ENCODE data around the gene BICC1. TPM values are rescaled to one million over a fixed set of nuclear protein-coding genes. Genes with fewer than 3 reads are reported as not detected.

Gene BICC1
- total and polyA plus RNA-seq, 2 of the 13 experiments (the other 11 are each of a cell fraction or from before 2014, with no cell fraction given): 0.18 to 1.5 TPM

GRCh38 chr10:58796824-58797223 lies 284.2 kb downstream of the BICC1 start:
- Histone ChIP-seq H3K4me2 (ENCODE audit: low read depth, low read length) (no peak overlapping the region), H3K4me3 (replicated peaks in 1 of 3; ENCODE audit: insufficient read depth in 1 of 3, low read depth in 2 of 3, low read length in 3 of 3) (no peak overlapping the region), H3K9me3 (ENCODE audit: low read length) (no peaks in the 10 kb centered on the region), H3K27ac (ENCODE audit: extremely low read length, insufficient read depth, low read length) (no peak overlapping the region), H3K4me1 (ENCODE audit: insufficient read depth, low read length) (peaks cover 2% of the 10 kb centered on the region; the same call in 1 of the 2 replicates), H3K27me3 (ENCODE audit: control insufficient read depth in 1 of 2, insufficient read depth in 2 of 2, low read length in 2 of 2) (no peaks in the 10 kb centered on the region), H3K79me2 (ENCODE audit: insufficient read depth, low read length) (no peaks in the 10 kb centered on the region), H4K20me1 (ENCODE audit: insufficient read depth, low read length) (no peaks in the 10 kb centered on the region), H2AFZ (ENCODE audit: low read length) (no peak overlapping the region), H3K36me3 (replicated peaks in 1 of 2; ENCODE audit: control insufficient read depth in 1 of 2, insufficient read depth in 2 of 2, low read length in 2 of 2) (no peaks in the 10 kb centered on the region; a peak in 1 of 5 replicates), H3K9ac (ENCODE audit: insufficient read depth, low read depth, low read length) (no peak overlapping the region)
- no TSS peak for BruUV-seq (replicated peaks)
- CTCF ChIA-PET (ENCODE audit: low intra/inter-chr PET ratio, low total read pairs): no interaction called here
- ATAC-seq (no peak), DNase-seq (ENCODE audit: low spot score) (no peak), FAIRE-seq (no peak)
- in situ Hi-C loops (cut with HindIII; ENCODE audit: extremely low pct_ligation_motif_present, low pct_unique_long_range_greater_than_20kb): loop anchor here (25.0 kb wide), 2 partner anchors 1015 to 1240 kb away; no protein-coding TSS in a partner anchor
- POLR2A ChIA-PET: no interaction called here
- TF ChIP-seq NCOA1 (CRISPR knock-in tag; IDR thresholded peaks at IDR 0.05) (no peak), POLR2G (IDR thresholded peaks at IDR 0.05; ENCODE audit: low read depth, low read length) (no peak), ZFP82 (CRISPR knock-in tag; IDR thresholded peaks at IDR 0.05; ENCODE audit: borderline replicate concordance) (no peak), LBX2 (CRISPR knock-in tag; IDR thresholded peaks at IDR 0.05; ENCODE audit: borderline replicate concordance) (no peak), ZBTB33 (CRISPR knock-in tag; IDR thresholded peaks at IDR 0.05) (no peak), ZNF629 (CRISPR knock-in tag; conservative IDR thresholded peaks at IDR 0.05) (no peak), ZBTB39 (CRISPR knock-in tag; IDR thresholded peaks at IDR 0.05) (no peak)
- 77% methylated on average over 4 of the region's 4 CpGs for whole genome bisulfite sequencing (ENCODE audit: low lambda C conversion rate)
- intact Hi-C loops (cut with micrococcal nuclease; ENCODE audit: unreplicated experiment): no loop called here
